ENCODE results near the gene ARID4A. TPM values are rescaled to one million over a fixed set of nuclear protein-coding genes. Genes with fewer than 3 reads are reported as not detected.
"Not testable (repeated sequence)": the region's sequence is repeated elsewhere in the genome, so short reads cannot be mapped to it uniquely, and the experiment has no call there.

Gene ARID4A
- total RNA-seq, 1 experiment from 2014 or later, result 12.5 TPM

DNA sequence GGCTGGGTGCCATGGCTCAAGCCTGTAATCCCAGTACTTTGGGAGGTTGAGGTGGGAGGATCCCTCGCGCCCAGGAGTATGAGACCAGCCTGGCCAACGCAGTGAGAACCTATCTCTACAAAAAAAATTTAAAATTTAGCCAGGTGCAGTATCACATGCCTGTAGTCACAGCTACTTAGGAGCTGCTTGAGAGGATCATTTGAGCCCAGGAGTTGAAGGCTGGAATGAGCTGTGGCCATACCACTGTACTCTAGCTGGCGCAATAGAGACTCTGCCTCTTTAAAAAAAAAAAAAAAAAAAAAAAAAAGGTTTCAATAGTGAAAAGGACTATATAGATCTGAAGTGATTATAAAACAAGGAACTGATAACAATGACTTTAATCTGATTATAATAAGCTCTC lies 40.2 kb upstream of the ARID4A start (continued):
- TF ChIP-seq, protein P1, sequence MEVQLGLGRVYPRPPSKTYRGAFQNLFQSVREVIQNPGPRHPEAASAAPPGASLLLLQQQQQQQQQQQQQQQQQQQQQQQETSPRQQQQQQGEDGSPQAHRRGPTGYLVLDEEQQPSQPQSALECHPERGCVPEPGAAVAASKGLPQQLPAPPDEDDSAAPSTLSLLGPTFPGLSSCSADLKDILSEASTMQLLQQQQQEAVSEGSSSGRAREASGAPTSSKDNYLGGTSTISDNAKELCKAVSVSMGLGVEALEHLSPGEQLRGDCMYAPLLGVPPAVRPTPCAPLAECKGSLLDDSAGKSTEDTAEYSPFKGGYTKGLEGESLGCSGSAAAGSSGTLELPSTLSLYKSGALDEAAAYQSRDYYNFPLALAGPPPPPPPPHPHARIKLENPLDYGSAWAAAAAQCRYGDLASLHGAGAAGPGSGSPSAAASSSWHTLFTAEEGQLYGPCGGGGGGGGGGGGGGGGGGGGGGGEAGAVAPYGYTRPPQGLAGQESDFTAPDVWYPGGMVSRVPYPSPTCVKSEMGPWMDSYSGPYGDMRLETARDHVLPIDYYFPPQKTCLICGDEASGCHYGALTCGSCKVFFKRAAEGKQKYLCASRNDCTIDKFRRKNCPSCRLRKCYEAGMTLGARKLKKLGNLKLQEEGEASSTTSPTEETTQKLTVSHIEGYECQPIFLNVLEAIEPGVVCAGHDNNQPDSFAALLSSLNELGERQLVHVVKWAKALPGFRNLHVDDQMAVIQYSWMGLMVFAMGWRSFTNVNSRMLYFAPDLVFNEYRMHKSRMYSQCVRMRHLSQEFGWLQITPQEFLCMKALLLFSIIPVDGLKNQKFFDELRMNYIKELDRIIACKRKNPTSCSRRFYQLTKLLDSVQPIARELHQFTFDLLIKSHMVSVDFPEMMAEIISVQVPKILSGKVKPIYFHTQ (CRISPR knock-in tag; IDR thresholded peaks at IDR 0.05), result no peak
- TF ChIP-seq GTF2I (CRISPR knock-in tag; conservative IDR thresholded peaks at IDR 0.05) (no peak), GRHL2 (CRISPR knock-in tag; IDR thresholded peaks at IDR 0.05; ENCODE audit: insufficient replicate concordance, severe bottlenecking) (no peak), FOXK1 (CRISPR knock-in tag; IDR thresholded peaks at IDR 0.05) (no peak), ZNF416 (CRISPR knock-in tag; IDR thresholded peaks at IDR 0.05) (no peak)
- TF ChIP-seq, protein P2, sequence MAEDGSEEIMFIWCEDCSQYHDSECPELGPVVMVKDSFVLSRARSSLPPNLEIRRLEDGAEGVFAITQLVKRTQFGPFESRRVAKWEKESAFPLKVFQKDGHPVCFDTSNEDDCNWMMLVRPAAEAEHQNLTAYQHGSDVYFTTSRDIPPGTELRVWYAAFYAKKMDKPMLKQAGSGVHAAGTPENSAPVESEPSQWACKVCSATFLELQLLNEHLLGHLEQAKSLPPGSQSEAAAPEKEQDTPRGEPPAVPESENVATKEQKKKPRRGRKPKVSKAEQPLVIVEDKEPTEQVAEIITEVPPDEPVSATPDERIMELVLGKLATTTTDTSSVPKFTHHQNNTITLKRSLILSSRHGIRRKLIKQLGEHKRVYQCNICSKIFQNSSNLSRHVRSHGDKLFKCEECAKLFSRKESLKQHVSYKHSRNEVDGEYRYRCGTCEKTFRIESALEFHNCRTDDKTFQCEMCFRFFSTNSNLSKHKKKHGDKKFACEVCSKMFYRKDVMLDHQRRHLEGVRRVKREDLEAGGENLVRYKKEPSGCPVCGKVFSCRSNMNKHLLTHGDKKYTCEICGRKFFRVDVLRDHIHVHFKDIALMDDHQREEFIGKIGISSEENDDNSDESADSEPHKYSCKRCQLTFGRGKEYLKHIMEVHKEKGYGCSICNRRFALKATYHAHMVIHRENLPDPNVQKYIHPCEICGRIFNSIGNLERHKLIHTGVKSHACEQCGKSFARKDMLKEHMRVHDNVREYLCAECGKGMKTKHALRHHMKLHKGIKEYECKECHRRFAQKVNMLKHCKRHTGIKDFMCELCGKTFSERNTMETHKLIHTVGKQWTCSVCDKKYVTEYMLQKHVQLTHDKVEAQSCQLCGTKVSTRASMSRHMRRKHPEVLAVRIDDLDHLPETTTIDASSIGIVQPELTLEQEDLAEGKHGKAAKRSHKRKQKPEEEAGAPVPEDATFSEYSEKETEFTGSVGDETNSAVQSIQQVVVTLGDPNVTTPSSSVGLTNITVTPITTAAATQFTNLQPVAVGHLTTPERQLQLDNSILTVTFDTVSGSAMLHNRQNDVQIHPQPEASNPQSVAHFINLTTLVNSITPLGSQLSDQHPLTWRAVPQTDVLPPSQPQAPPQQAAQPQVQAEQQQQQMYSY (CRISPR knock-in tag; IDR thresholded peaks at IDR 0.05), result no peak

DNA sequence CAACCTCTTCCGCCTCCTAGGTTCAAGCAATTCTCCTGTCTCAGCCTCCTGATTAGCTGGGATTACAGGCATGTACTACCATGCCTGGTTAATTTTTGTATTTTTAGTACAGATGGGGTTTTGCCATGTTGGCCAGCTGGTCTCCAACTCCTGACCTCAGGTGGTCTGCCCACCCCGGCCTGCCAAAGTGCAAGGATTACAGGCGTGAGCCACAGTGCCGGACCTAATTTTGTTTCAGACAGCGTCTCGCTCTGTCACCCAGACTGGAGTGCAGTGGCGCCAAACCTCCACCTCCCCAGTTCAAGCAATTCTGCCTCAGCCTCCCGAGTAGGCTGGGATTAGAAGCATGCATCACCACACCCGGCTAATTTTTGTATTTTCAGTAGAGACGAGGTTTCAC lies 36.4 kb upstream of the ARID4A start:
- H3K27me3 Mint-ChIP-seq (ENCODE audit: low read depth); H3K4me1 Mint-ChIP-seq; H3K27ac Mint-ChIP-seq; H3K9me3 Mint-ChIP-seq; ATAC-seq; H3K4me3 Mint-ChIP-seq; CTCF ChIA-PET; DNase-seq (ENCODE audit: low spot score): not testable (repeated sequence)
- H3K36me3 Mint-ChIP-seq, result peaks cover 67% of the 10 kb centered on the region
- POLR2A ChIA-PET, result interaction anchor here (0.6 kb wide), 1 partner anchor 10 kb away, joined by 3 read pairs; no protein-coding TSS in a partner anchor

DNA sequence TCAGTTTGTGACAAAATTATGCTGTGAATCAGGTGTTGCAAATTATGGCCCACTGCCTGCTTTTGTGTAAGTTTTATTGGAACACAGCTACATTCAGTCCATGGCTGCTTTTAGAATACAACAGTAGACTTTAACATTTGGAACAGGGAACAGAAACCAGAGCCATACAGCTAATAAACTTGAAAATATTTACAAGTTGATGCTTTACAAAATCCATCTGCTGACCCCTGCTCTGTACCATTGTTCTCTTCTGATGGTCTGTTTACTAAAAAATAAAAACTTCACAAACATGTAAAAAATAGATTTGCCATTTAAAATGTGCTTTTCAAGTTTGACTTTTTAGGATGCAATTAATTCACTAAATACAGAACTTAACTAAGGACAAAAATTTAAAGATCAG lies 33.0 kb upstream of the ARID4A start:
- no peak for ATAC-seq
- no peak for DNase-seq (ENCODE audit: low spot score)
- no peaks in the 10 kb centered on the region for H3K27me3 Mint-ChIP-seq (ENCODE audit: low read depth)
- no peak overlapping the region for H3K4me3 Mint-ChIP-seq
- peaks cover 76% of the 10 kb centered on the region for H3K36me3 Mint-ChIP-seq
- no peaks in the 10 kb centered on the region for H3K9me3 Mint-ChIP-seq
- H3K27ac Mint-ChIP-seq, result no peak overlapping the region
- POLR2A ChIA-PET, result no interaction called here
- no peaks in the 10 kb centered on the region for H3K4me1 Mint-ChIP-seq
- TF ChIP-seq SMAD3 (CRISPR knock-in tag; IDR thresholded peaks at IDR 0.05; ENCODE audit: borderline replicate concordance) (no peak), NFE2L1 (CRISPR knock-in tag; IDR thresholded peaks at IDR 0.05) (no peak), JAZF1 (CRISPR knock-in tag; IDR thresholded peaks at IDR 0.05) (no peak), GABPB1 (CRISPR knock-in tag; IDR thresholded peaks at IDR 0.05) (no peak), FOXJ3 (CRISPR knock-in tag; IDR thresholded peaks at IDR 0.05; ENCODE audit: borderline replicate concordance) (no peak), SP1 (CRISPR knock-in tag; conservative IDR thresholded peaks at IDR 0.05) (no peak)
- TF ChIP-seq, protein P3, sequence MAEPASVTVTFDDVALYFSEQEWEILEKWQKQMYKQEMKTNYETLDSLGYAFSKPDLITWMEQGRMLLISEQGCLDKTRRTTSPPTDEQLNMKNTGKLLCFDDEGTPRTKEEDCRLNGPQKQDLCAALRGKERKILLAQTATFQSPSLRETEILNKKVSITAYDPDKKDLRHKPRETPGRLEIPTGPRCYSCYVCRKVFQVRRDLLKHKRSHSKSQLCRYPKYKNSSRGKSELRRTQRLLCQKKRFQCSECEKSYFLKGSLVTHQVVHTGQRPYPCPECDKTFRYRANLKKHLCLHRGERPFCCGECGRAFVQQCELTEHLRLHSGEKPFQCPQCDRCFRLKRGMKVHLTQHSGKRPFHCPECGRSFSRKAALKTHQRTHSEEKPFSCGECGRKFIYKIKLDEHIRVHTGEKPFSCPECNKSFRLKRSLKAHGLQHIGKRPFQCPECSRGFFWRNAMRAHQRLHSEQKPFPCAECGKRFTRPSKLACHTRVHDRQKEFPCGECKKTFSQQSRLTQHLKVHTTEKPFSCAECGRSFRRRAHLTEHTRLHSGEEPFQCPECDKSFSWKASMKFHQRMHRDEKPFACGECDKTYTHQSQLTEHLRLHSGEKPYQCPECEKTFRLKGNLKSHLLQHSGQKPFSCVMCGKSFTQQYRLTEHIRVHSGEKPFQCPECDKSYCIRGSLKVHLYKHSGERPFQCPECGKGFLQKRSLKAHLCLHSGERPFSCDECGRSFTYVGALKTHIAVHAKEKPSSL (CRISPR knock-in tag; conservative IDR thresholded peaks at IDR 0.05), result no peak
- CTCF ChIA-PET, result no interaction called here

DNA sequence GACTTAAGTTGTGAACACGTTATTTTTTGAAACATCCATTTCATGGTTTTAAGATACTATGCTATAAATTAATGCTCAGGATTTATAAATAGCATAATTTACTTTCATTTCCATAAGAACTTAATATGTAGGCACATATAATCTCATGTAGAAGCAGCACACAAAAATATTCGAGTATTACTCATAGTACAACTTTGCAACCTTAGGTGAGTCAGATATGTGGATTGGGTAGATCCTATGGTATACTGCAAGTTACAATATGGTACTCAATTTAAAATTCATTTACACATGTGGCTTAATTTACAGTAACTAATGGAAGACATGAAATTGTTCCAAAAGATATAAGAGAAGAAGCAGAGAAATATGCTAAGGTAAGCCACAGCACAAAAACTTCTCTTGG lies 27.7 kb upstream of the ARID4A start:
- CTCF ChIA-PET, result no interaction called here
- Mint-ChIP-seq H3K4me1 (no peaks in the 10 kb centered on the region), H3K27me3 (ENCODE audit: low read depth) (no peaks in the 10 kb centered on the region), H3K27ac (no peak overlapping the region), H3K36me3 (peaks cover 75% of the 10 kb centered on the region), H3K4me3 (no peak overlapping the region), H3K9me3 (no peaks in the 10 kb centered on the region)
- DNase-seq (ENCODE audit: low spot score) (no peak), ATAC-seq (no peak)
- POLR2A ChIA-PET, result no interaction called here
- TF ChIP-seq KAT7 (CRISPR knock-in tag; IDR thresholded peaks at IDR 0.05; ENCODE audit: borderline replicate concordance), result no peak
- no peak for TF ChIP-seq GABPB1 (CRISPR knock-in tag; IDR thresholded peaks at IDR 0.05)
- TF ChIP-seq RELA (CRISPR knock-in tag; IDR thresholded peaks at IDR 0.05; ENCODE audit: borderline replicate concordance), result no peak
- TF ChIP-seq NR3C1 (CRISPR knock-in tag; conservative IDR thresholded peaks at IDR 0.05; ENCODE audit: low read depth), result no peak
- TF ChIP-seq MYBL2 (CRISPR knock-in tag; IDR thresholded peaks at IDR 0.05), result no peak
- TF ChIP-seq, protein P1 (CRISPR knock-in tag; IDR thresholded peaks at IDR 0.05), result no peak
- TF ChIP-seq ZNF138 (CRISPR knock-in tag; conservative IDR thresholded peaks at IDR 0.05), result no peak
